IPS DF 6.9 (cell line): Measurements from ENCODE around the gene PRMT5.

Experiments
- DNase-seq: peaks from one replicate; pipeline ENCODE4 v3.0.0-alpha.2; 2013; ENCODE audit warnings: low read depth, low spot score
- H3K27ac ChIP-seq: one replicate; pipeline ENCODE4 v1.5.1; 2013; ENCODE audit warnings: low read length, control low read depth
- H3K27me3 ChIP-seq: 2 replicates; pipeline ENCODE4 v1.6.1; 2013; ENCODE audit warnings: mild to moderate bottlenecking, low read length; ENCODE audit not compliant: control insufficient read depth, insufficient read depth
- H3K36me3 ChIP-seq: 2 replicates; pipeline ENCODE4 v1.6.1; 2013; ENCODE audit warnings: low read length; ENCODE audit not compliant: control insufficient read depth, insufficient read depth
- H3K4me1 ChIP-seq: 2 replicates; pipeline ENCODE4 v1.6.1; 2013; ENCODE audit warnings: low read length; ENCODE audit not compliant: control insufficient read depth, insufficient read depth
- H3K4me3 ChIP-seq: 2 replicates; pipeline ENCODE4 v1.5.1; 2013; ENCODE audit warnings: mild to moderate bottlenecking, low read length
- H3K9me3 ChIP-seq: 2 replicates; pipeline ENCODE4 v1.6.1; 2013; ENCODE audit warnings: low read length, inconsistent platforms; ENCODE audit not compliant: control insufficient read depth, insufficient read depth
- WGBS: extraction: QIAGEN DNeasy Blood & Tissue Kit; methylation state at CpG from one replicate; pipeline ENCODE4 v1.1.7; 2013; ENCODE audit warnings: mixed read lengths, missing lambda C conversion rate; ENCODE audit not compliant: insufficient read length, insufficient coverage; 5-methylcytosine and 5-hydroxymethylcytosine counted together

PRMT5 gene

GRCh38 chr14:22886500-22887259 lies 42.5 kb downstream of the PRMT5 start:
- peaks cover 7% of the 10 kb centered on the region; the same call in 1 of the 2 replicates for H3K4me1 ChIP-seq
- H3K9me3 ChIP-seq: no peaks in the 10 kb centered on the region
- no peaks in the 10 kb centered on the region for H3K36me3 ChIP-seq
- H3K4me3 ChIP-seq: peak overlapping the region; percentile 55
- no CpG with 5 or more reads among the region's 77 CpGs for WGBS
- no peak for DNase-seq
- no peaks in the 10 kb centered on the region for H3K27me3 ChIP-seq
- H3K27ac ChIP-seq: no peak overlapping the region

- WGBS: no CpG with 5 or more reads among the region's 21 CpGs
- Histone ChIP-seq H3K4me3 (no peak overlapping the region; the same call in 1 of the 2 replicates), H3K27me3 (no peaks in the 10 kb centered on the region), H3K9me3 (no peaks in the 10 kb centered on the region), H3K36me3 (no peaks in the 10 kb centered on the region), H3K27ac (no peak overlapping the region), H3K4me1 (peaks cover 7% of the 10 kb centered on the region; the same call in 1 of the 2 replicates)
- no peak for DNase-seq
These were observed 43.2 kb downstream of the PRMT5 start for GRCh38 chr14:22885975-22886374.

GRCh38 chr14:22884738-22885523 lies 44.2 kb downstream of the PRMT5 start:
- H3K4me1 ChIP-seq: peaks cover 7% of the 10 kb centered on the region; the same call in 1 of the 2 replicates
- no CpG with 5 or more reads among the region's 11 CpGs for WGBS

GRCh38 chr14:22884076-22884737 lies 45.0 kb downstream of the PRMT5 start:
- DNase-seq: no peak
- H3K36me3 ChIP-seq: no peaks in the 10 kb centered on the region
- H3K4me1 ChIP-seq: peaks cover 7% of the 10 kb centered on the region; the same call in 1 of the 2 replicates
- no peak overlapping the region for H3K4me3 ChIP-seq
- H3K9me3 ChIP-seq: no peaks in the 10 kb centered on the region
- no peak overlapping the region for H3K27ac ChIP-seq
- WGBS: no CpG with 5 or more reads among the region's 7 CpGs
- H3K27me3 ChIP-seq: no peaks in the 10 kb centered on the region

More at GRCh38 chr14:22884738-22885523, 44.2 kb downstream of the PRMT5 start:
- no peak overlapping the region for H3K4me3 ChIP-seq
- no peaks in the 10 kb centered on the region for H3K36me3 ChIP-seq
- no peak for DNase-seq
- no peaks in the 10 kb centered on the region for H3K27me3 ChIP-seq
- no peak overlapping the region for H3K27ac ChIP-seq
- H3K9me3 ChIP-seq: no peaks in the 10 kb centered on the region

GRCh38 chr14:22883173-22883976 lies 45.8 kb downstream of the PRMT5 start, which contains the start of gene REM2:
REM2 (plus strand) TSS chr14:22883222; CDS start chr14:22883288, 66 bp downstream.
- Histone ChIP-seq H3K27ac (no peak within 1 kb of the TSS), H3K36me3 (no peaks in the 10 kb centered on the region), H3K9me3 (no peaks in the 10 kb centered on the region), H3K27me3 (no peaks in the 10 kb centered on the region), H3K4me1 (peaks cover 7% of the 10 kb centered on the region; the same call in 1 of the 2 replicates), H3K4me3 (peak within 1 kb of the TSS; percentile 25; the same call in 1 of the 2 replicates)
- WGBS: 100% methylated on average over 1 of the region's 15 CpGs
- no peak for DNase-seq

- DNase-seq: no peak
- Histone ChIP-seq H3K4me1 (peaks cover 7% of the 10 kb centered on the region; the same call in 1 of the 2 replicates), H3K27me3 (no peaks in the 10 kb centered on the region), H3K4me3 (no peak overlapping the region; the same call in 1 of the 2 replicates), H3K9me3 (no peaks in the 10 kb centered on the region), H3K36me3 (no peaks in the 10 kb centered on the region), H3K27ac (no peak overlapping the region)
- no CpG with 5 or more reads among the region's 6 CpGs for WGBS
These were observed 46.5 kb downstream of the PRMT5 start for GRCh38 chr14:22882529-22883172.

- Histone ChIP-seq H3K4me3 (no peak overlapping the region), H3K4me1 (peaks cover 7% of the 10 kb centered on the region; the same call in 1 of the 2 replicates), H3K27me3 (no peaks in the 10 kb centered on the region), H3K27ac (no peak overlapping the region), H3K9me3 (no peaks in the 10 kb centered on the region), H3K36me3 (no peaks in the 10 kb centered on the region; the same call in 1 of the 2 replicates)
- DNase-seq: no peak
- WGBS: no CpG with 5 or more reads among the region's 7 CpGs
These were observed 47.1 kb downstream of the PRMT5 start for GRCh38 chr14:22882064-22882463.

GRCh38 chr14:22878271-22879246 lies 50.6 kb downstream of the PRMT5 start:
- Histone ChIP-seq H3K27me3 (no peaks in the 10 kb centered on the region), H3K27ac (no peak overlapping the region), H3K4me1 (peaks cover 7% of the 10 kb centered on the region; the same call in 1 of the 2 replicates), H3K4me3 (no peak overlapping the region), H3K36me3 (peaks cover 10% of the 10 kb centered on the region; the same call in 1 of the 2 replicates), H3K9me3 (no peaks in the 10 kb centered on the region)
- WGBS: no CpG with 5 or more reads among the region's 8 CpGs
- no peak for DNase-seq
